GM12875 (cell line): ENCODE data around the gene SVOP.
A peak's percentile ranks its signal among the peaks of the same experiment; 100 is the strongest.
"Not testable (repeated sequence)": the region's sequence is repeated elsewhere in the genome, so short reads cannot be mapped to it uniquely, and the experiment has no call there.

Source experiments
- H3K4me3 ChIP-seq: one replicate; pipeline ENCODE4 v1.5.1; 2011; ENCODE audit warnings: low read depth, low read length, control low read depth
- CTCF ChIP-seq: IDR thresholded peaks from 2 replicates; pipeline ENCODE4 v1.5.1; 2011; ENCODE audit warnings: low read depth, mild to moderate bottlenecking, control low read depth, inconsistent platforms, low read length, moderate library complexity, borderline replicate concordance; ENCODE audit not compliant: insufficient read depth

Gene SVOP

GRCh38 chr12:108865169-108865568, 155.7 kb downstream of the SVOP start:
- H3K4me3 ChIP-seq, result no peak overlapping the region
- no peak for TF ChIP-seq CTCF

GRCh38 chr12:108862588-108862959, 158.3 kb downstream of the SVOP start:
- no peak for TF ChIP-seq CTCF

GRCh38 chr12:108861878-108862587, 158.8 kb downstream of the SVOP start:
- H3K4me3 ChIP-seq, result no peak overlapping the region
- TF ChIP-seq CTCF, result no peak

More at GRCh38 chr12:108862588-108862959, 158.3 kb downstream of the SVOP start:
- H3K4me3 ChIP-seq, result no peak overlapping the region

- TF ChIP-seq CTCF, result no peak
Measured at GRCh38 chr12:108860443-108860842, 160.4 kb downstream of the SVOP start.

GRCh38 chr12:108859923-108860291, 161.0 kb downstream of the SVOP start:
- no peak for TF ChIP-seq CTCF
- H3K4me3 ChIP-seq, result no peak overlapping the region

More at GRCh38 chr12:108860443-108860842, 160.4 kb downstream of the SVOP start:
- H3K4me3 ChIP-seq, result no peak overlapping the region

GRCh38 chr12:108859141-108859922, 161.5 kb downstream of the SVOP start:
- not testable (repeated sequence) for H3K4me3 ChIP-seq

GRCh38 chr12:108858311-108859074, 162.4 kb downstream of the SVOP start:
- no peak for TF ChIP-seq CTCF
- H3K4me3 ChIP-seq, result peak overlapping the region; percentile 49
